Vagina (tissue), 2 donors: Measurements from ENCODE around the gene FOXA1.

Experiments
- CTCF ChIP-seq, 3 experiments: fragments of 450-650 bp in 2 of 3; fragments of 200-600 bp in 1 of 3; sonication (generic) in 1 of 3; IDR thresholded peaks; one replicate each; pipeline ENCODE4 v1.5.1; 2017 to 2019; ENCODE audit warnings: antibody characterized with exemption in 3 of 3, mild to moderate bottlenecking in 2 of 3, moderate library complexity in 2 of 3
- POLR2AphosphoS5 ChIP-seq, 2 donors: sonication (generic); formaldehyde crosslinking; IDR thresholded peaks; one replicate each; pipeline ENCODE4 v1.9.0; 2017; ENCODE audit warnings: antibody characterized with exemption in 2 of 2, mild to moderate bottlenecking in 2 of 2, low read depth in 1 of 2; ENCODE audit not compliant: insufficient read depth in 1 of 2

DNA sequence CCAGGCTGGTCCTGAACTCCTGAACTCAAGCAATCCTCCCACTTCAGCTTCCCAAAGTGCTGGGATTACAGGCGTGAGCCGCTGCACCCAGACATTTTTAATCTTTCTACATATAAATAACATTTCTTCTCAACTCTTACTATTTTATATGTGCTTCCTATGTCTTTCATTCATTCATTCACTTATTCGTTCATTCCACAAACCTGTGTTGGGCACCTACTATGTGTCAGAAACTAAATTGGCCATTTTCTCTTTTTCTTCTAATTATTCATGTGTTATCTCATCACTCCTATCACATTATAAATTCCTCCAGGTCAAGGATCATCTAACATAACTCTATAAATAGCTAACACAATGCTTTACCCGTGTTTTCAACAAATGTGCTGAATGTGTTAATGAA is 23.7 kb downstream of the FOXA1 start:
- TF ChIP-seq POLR2AphosphoS5 (IDR thresholded peaks at IDR 0.05; ENCODE audit: insufficient read depth in 1 of 2, low read depth in 1 of 2) (no peak), CTCF (IDR thresholded peaks at IDR 0.05) (no peak)
